Activated naive CD8-positive, alpha-beta T cell treated with anti-CD3 and anti-CD28 coated beads, Interleukin-2, amount 50 U/mL, for 16 hours (primary cell): ENCODE results near the gene FERMT3.

Source experiments
- DNase-seq: peaks from one replicate; pipeline ENCODE4 v3.0.0-alpha.2; 2020; ENCODE audit warnings: low read depth, low spot score

The FERMT3 gene

GRCh38 chr11:64220798-64221197 is 14.3 kb downstream of the FERMT3 start:
- DNase-seq = no peak

GRCh38 chr11:64222651-64223000 is 16.1 kb downstream of the FERMT3 start:
- no peak for DNase-seq

GRCh38 chr11:64223001-64223651 is 16.6 kb downstream of the FERMT3 start:
- DNase-seq = no peak

GRCh38 chr11:64224151-64224890 is 17.8 kb downstream of the FERMT3 start:
- DNase-seq = no peak

GRCh38 chr11:64224891-64225607 is 18.5 kb downstream of the FERMT3 start:
- DNase-seq = no peak

GRCh38 chr11:64225608-64226506 is 19.3 kb downstream of the FERMT3 start, which contains the start of the genes NUDT22 and TRPT1:
Gene NUDT22 (plus strand): TSS chr11:64226274. CDS start chr11:64226653, 379 bp downstream.
Gene TRPT1 (minus strand): TSS chr11:64226186. CDS start chr11:64225860, 326 bp downstream.
- DNase-seq = peak; percentile 88

- no peak for DNase-seq
Measured at GRCh38 chr11:64226507-64227051, 20.1 kb downstream of the FERMT3 start.

GRCh38 chr11:64227405-64227956 is 21.0 kb downstream of the FERMT3 start:
- no peak for DNase-seq

GRCh38 chr11:64229090-64229743 is 22.7 kb downstream of the FERMT3 start:
- DNase-seq = no peak

- DNase-seq = no peak
Measured at GRCh38 chr11:64229744-64230170, 23.2 kb downstream of the FERMT3 start.

- peak; percentile 69 for DNase-seq
Measured at GRCh38 chr11:64230171-64230984, 23.9 kb downstream of the FERMT3 start, which contains the start of gene DNAJC4. Gene DNAJC4 (plus strand): TSS chr11:64230548. CDS start chr11:64230855, 307 bp downstream.

- DNase-seq = no peak
Measured at GRCh38 chr11:64230985-64231365, 24.5 kb downstream of the FERMT3 start.

GRCh38 chr11:64231546-64231945 is 25.0 kb downstream of the FERMT3 start:
- DNase-seq = no peak

GRCh38 chr11:64232182-64232966 is 25.9 kb downstream of the FERMT3 start:
- DNase-seq = no peak

- no peak for DNase-seq
Measured at GRCh38 chr11:64232967-64233315, 26.4 kb downstream of the FERMT3 start.

- peak; percentile 34 for DNase-seq
Measured at GRCh38 chr11:64233913-64234586, 27.5 kb downstream of the FERMT3 start, which contains the start of gene VEGFB. Gene VEGFB (plus strand): TSS chr11:64234584. CDS start chr11:64234834, 250 bp downstream.

- DNase-seq = no peak
Measured at GRCh38 chr11:64234647-64235379, 28.3 kb downstream of the FERMT3 start.
